H9 (cell line): Measurements from ENCODE around the gene MYDGF. TPM values are rescaled to one million over a fixed set of nuclear protein-coding genes. Genes with fewer than 3 reads are reported as not detected.

Experiments
- DNase-seq: peaks from one replicate; pipeline ENCODE4 v3.0.0-alpha.2; 2017
- H2AFZ ChIP-seq: one replicate; pipeline ENCODE4 v1.6.1; 2013; ENCODE audit warnings: mild to moderate bottlenecking, low read length, control low read depth, moderate library complexity
- H2AK5ac ChIP-seq: 2 replicates; pipeline ENCODE4 v1.6.1; 2013; ENCODE audit warnings: low read length, control low read depth, mixed read lengths; ENCODE audit not compliant: insufficient read length
- H2BK120ac ChIP-seq: one replicate; pipeline ENCODE4 v1.6.1; 2013; ENCODE audit warnings: low read depth, mild to moderate bottlenecking, low read length, control low read depth, inconsistent platforms; ENCODE audit not compliant: poor library complexity, severe bottlenecking
- H2BK12ac ChIP-seq: 2 replicates; pipeline ENCODE4 v1.6.1; 2013; ENCODE audit warnings: low read length, control low read depth, mixed read lengths, low read depth; ENCODE audit not compliant: insufficient read length
- H2BK15ac ChIP-seq: 2 replicates; pipeline ENCODE4 v1.6.1; 2013; ENCODE audit warnings: low read depth, low read length, control low read depth
- H2BK20ac ChIP-seq: one replicate; pipeline ENCODE4 v1.6.1; 2013; ENCODE audit warnings: low read depth, mild to moderate bottlenecking, low read length, control low read depth, inconsistent platforms; ENCODE audit not compliant: poor library complexity, severe bottlenecking
- H2BK5ac ChIP-seq: 2 replicates; pipeline ENCODE4 v1.6.1; 2013; ENCODE audit warnings: low read length, control low read depth, mixed read lengths; ENCODE audit not compliant: insufficient read length
- H3K14ac ChIP-seq: 2 replicates; pipeline ENCODE4 v1.6.1; 2013; ENCODE audit warnings: low read length, control low read depth; ENCODE audit not compliant: insufficient read depth
- H3K18ac ChIP-seq: 2 replicates; pipeline ENCODE4 v1.6.1; 2013; ENCODE audit warnings: low read depth, mild to moderate bottlenecking, mixed read lengths, low read length, control low read depth; ENCODE audit not compliant: insufficient read length
- H3K23ac ChIP-seq: 2 replicates; pipeline ENCODE4 v1.6.1; 2013; ENCODE audit warnings: low read length, control low read depth, mixed read lengths, low read depth; ENCODE audit not compliant: insufficient read length
- H3K23me2 ChIP-seq: 2 replicates; pipeline ENCODE4 v1.6.1; 2013; ENCODE audit warnings: low read depth, mild to moderate bottlenecking, mixed read lengths, low read length, control low read depth; ENCODE audit not compliant: insufficient read length, poor library complexity, severe bottlenecking
- H3K27ac ChIP-seq: 2 replicates; pipeline ENCODE4 v1.5.1; 2013; ENCODE audit warnings: low read length, control low read depth, mixed read lengths, low read depth; ENCODE audit not compliant: insufficient read length
- H3K27me3 ChIP-seq: 2 replicates; pipeline ENCODE4 v1.6.1; 2013; ENCODE audit warnings: low read length, control low read depth, inconsistent platforms; ENCODE audit not compliant: insufficient read depth
- H3K4ac ChIP-seq: 2 replicates; pipeline ENCODE4 v1.6.1; 2013; ENCODE audit warnings: low read depth, mild to moderate bottlenecking, control low read depth, inconsistent platforms, low read length, moderate library complexity
- H3K4me1 ChIP-seq: 2 replicates; pipeline ENCODE4 v1.6.1; 2013; ENCODE audit warnings: low read length, control low read depth, inconsistent platforms; ENCODE audit not compliant: insufficient read depth
- H3K4me2 ChIP-seq: 2 replicates; pipeline ENCODE4 v1.6.1; 2013; ENCODE audit warnings: low read length, control low read depth, mixed read lengths; ENCODE audit not compliant: insufficient read length, insufficient read depth
- H3K56ac ChIP-seq: 2 replicates; pipeline ENCODE4 v1.6.1; 2013; ENCODE audit warnings: low read depth, mild to moderate bottlenecking, mixed read lengths, low read length, control low read depth; ENCODE audit not compliant: insufficient read length
- H3K79me1 ChIP-seq: 2 replicates; pipeline ENCODE4 v1.6.1; 2013; ENCODE audit warnings: low read depth, mild to moderate bottlenecking, moderate library complexity, low read length, control low read depth, inconsistent platforms; ENCODE audit not compliant: insufficient read depth, poor library complexity, severe bottlenecking
- H3K79me2 ChIP-seq: 2 replicates; pipeline ENCODE4 v1.6.1; 2013; ENCODE audit warnings: low read length, control low read depth, inconsistent platforms; ENCODE audit not compliant: insufficient read depth
- H3K9ac ChIP-seq: 2 replicates; pipeline ENCODE4 v1.6.1; 2013; ENCODE audit warnings: low read length, control low read depth, mixed read lengths; ENCODE audit not compliant: insufficient read length; ENCODE audit errors: extremely low read depth
- H3K9me3 ChIP-seq: one replicate; pipeline ENCODE4 v1.6.1; 2013; ENCODE audit warnings: low read depth, low read length, inconsistent platforms; ENCODE audit not compliant: control insufficient read depth
- H3T11ph ChIP-seq: one replicate; pipeline ENCODE4 v1.6.1; 2013; ENCODE audit warnings: mild to moderate bottlenecking, low read length, control low read depth, inconsistent platforms
- H4K20me1 ChIP-seq: one replicate; pipeline ENCODE4 v1.6.1; 2013; ENCODE audit not compliant: control insufficient read depth, insufficient read length, insufficient read depth
- H4K5ac ChIP-seq: 2 replicates; pipeline ENCODE4 v1.6.1; 2013; ENCODE audit warnings: low read depth, mild to moderate bottlenecking, mixed read lengths, low read length, control low read depth; ENCODE audit not compliant: insufficient read length
- H4K8ac ChIP-seq: replicated peaks from 2 replicates; pipeline ENCODE4 v1.6.1; 2013; ENCODE audit warnings: low read length, control low read depth, mixed read lengths, low read depth; ENCODE audit not compliant: insufficient read length
- H4K91ac ChIP-seq: 2 replicates; pipeline ENCODE4 v1.6.1; 2013; ENCODE audit warnings: low read depth, mild to moderate bottlenecking, moderate library complexity, mixed read lengths, low read length, control low read depth; ENCODE audit not compliant: insufficient read length
- H3K27ac Mint-ChIP-seq, 3 experiments: 2 replicates in 2 of 3; 3 replicates in 1 of 3; pipeline ENCODE4 v1.8.0; 2020 to 2021; ENCODE audit warnings: mixed read lengths in 3 of 3, mild to moderate bottlenecking in 1 of 3, moderate library complexity in 1 of 3
- H3K27me3 Mint-ChIP-seq: 2 replicates; pipeline ENCODE4 v1.8.0; 2021; ENCODE audit warnings: low read depth, mild to moderate bottlenecking, moderate library complexity, mixed read lengths
- H3K36me3 Mint-ChIP-seq, 3 experiments: 2 replicates in 2 of 3; 3 replicates in 1 of 3; pipeline ENCODE4 v1.8.0; 2020 to 2021; ENCODE audit warnings: low read depth in 3 of 3, mixed read lengths in 3 of 3; ENCODE audit not compliant: insufficient read depth in 1 of 3
- H3K4me1 Mint-ChIP-seq, 2 experiments: 2 replicates each; pipeline ENCODE4 v1.8.0; 2020; ENCODE audit warnings: mixed read lengths in 2 of 2
- H3K4me3 Mint-ChIP-seq, 2 experiments: 2 replicates in 1 of 2; 3 replicates in 1 of 2; pipeline ENCODE4 v1.8.0; 2020 to 2021; ENCODE audit warnings: mild to moderate bottlenecking in 2 of 2, mixed read lengths in 2 of 2, moderate library complexity in 1 of 2
- H3K9me3 Mint-ChIP-seq, 2 experiments: 2 replicates in 1 of 2; 3 replicates in 1 of 2; pipeline ENCODE4 v1.8.0; 2020; ENCODE audit warnings: mild to moderate bottlenecking in 2 of 2, mixed read lengths in 2 of 2, moderate library complexity in 1 of 2
- WGBS: extraction: QIAGEN DNeasy Blood & Tissue Kit; methylation state at CpG from one replicate; pipeline ENCODE4 v1.1.7; 2013; ENCODE audit warnings: missing lambda C conversion rate, low lambda C conversion rate, mixed read lengths; ENCODE audit not compliant: insufficient read length; ENCODE audit errors: extremely low coverage; 5-methylcytosine and 5-hydroxymethylcytosine counted together
- total RNA-seq: library from RNA; stranded (reverse); gene quantifications from 2 replicates; pipeline ENCODE4 v1.2.1, GENCODE V29; 2021
- TF ChIP-seq, protein P1 (sequence below): fragments of 200-600 bp; sonication (generic); conservative IDR thresholded peaks from 3 replicates; pipeline ENCODE4 v1.8.0; 2021; ENCODE audit warnings: antibody characterized with exemption, mild to moderate bottlenecking

MYDGF gene
- total RNA-seq, 1 experiment from 2014 or later, result 43.4 TPM

DNA sequence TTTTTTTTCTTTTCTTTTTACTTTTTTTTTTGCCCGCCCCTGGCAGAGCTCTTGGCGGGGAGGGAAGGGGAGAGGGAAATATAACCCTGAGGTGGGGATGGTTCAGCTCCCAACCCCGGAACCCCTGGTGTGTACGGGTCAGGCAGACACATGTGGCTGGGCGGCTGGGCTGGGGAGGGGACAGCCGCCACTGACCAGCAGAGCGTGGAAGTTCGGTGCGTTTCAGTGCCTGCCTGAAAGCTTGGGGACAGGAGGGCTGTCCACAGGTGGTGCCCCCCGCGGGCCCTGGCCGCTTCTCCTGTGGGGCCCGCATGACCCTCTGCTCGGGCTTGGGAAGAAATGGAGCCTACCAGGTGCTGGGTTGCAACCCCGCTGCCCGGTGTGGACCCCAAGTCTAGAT lies 5.2 kb upstream of the MYDGF start:
- no peak overlapping the region for H3K4me3 Mint-ChIP-seq
- TF ChIP-seq, protein P1, sequence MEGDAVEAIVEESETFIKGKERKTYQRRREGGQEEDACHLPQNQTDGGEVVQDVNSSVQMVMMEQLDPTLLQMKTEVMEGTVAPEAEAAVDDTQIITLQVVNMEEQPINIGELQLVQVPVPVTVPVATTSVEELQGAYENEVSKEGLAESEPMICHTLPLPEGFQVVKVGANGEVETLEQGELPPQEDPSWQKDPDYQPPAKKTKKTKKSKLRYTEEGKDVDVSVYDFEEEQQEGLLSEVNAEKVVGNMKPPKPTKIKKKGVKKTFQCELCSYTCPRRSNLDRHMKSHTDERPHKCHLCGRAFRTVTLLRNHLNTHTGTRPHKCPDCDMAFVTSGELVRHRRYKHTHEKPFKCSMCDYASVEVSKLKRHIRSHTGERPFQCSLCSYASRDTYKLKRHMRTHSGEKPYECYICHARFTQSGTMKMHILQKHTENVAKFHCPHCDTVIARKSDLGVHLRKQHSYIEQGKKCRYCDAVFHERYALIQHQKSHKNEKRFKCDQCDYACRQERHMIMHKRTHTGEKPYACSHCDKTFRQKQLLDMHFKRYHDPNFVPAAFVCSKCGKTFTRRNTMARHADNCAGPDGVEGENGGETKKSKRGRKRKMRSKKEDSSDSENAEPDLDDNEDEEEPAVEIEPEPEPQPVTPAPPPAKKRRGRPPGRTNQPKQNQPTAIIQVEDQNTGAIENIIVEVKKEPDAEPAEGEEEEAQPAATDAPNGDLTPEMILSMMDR, result no peak

More for the DNA sequence above, 5.2 kb upstream of the MYDGF start:
- H2BK20ac ChIP-seq, result no peak overlapping the region
- no peak overlapping the region for H2BK15ac ChIP-seq
- H3K27ac ChIP-seq, result no peak overlapping the region
- H3K27me3 ChIP-seq, result no peaks in the 10 kb centered on the region
- no peak overlapping the region for H2BK5ac ChIP-seq
- H3K4ac ChIP-seq, result no peak overlapping the region
- no peak overlapping the region for H2BK12ac ChIP-seq
- no peak overlapping the region for H3K4me2 ChIP-seq
- no peaks in the 10 kb centered on the region for H3K9me3 ChIP-seq
- no peaks in the 10 kb centered on the region for H4K20me1 ChIP-seq
- Mint-ChIP-seq H3K36me3 (peaks cover 3 to 13% (median 4%) of the 10 kb centered on the region in 3 experiments; a peak in 5 of 7 replicates), H3K27ac (no peak overlapping the region), H3K27me3 (no peaks in the 10 kb centered on the region), H3K4me1 (peaks cover 5 to 24% of the 10 kb centered on the region in 2 experiments), H3K9me3 (no peaks in the 10 kb centered on the region)
- H3K14ac ChIP-seq, result no peak overlapping the region
- H3K79me2 ChIP-seq, result no peaks in the 10 kb centered on the region
- H2AFZ ChIP-seq, result no peak overlapping the region
- H3T11ph ChIP-seq, result no peak overlapping the region
- peaks cover 3% of the 10 kb centered on the region; the same call in 1 of the 2 replicates for H3K4me1 ChIP-seq
- no peak overlapping the region for H3K18ac ChIP-seq
- H4K5ac ChIP-seq, result no peak overlapping the region
- H4K91ac ChIP-seq, result no peak overlapping the region
- H2BK120ac ChIP-seq, result no peak overlapping the region
- no CpG with 5 or more reads among the region's 16 CpGs for WGBS
- H3K23me2 ChIP-seq, result peaks cover 2% of the 10 kb centered on the region
- no peak overlapping the region for H3K9ac ChIP-seq
- H3K23ac ChIP-seq, result no peak overlapping the region
- no peaks in the 10 kb centered on the region for H3K79me1 ChIP-seq
- no peak overlapping the region for H4K8ac ChIP-seq
- no peak overlapping the region for H3K56ac ChIP-seq
- no peak overlapping the region for H2AK5ac ChIP-seq
- DNase-seq, result no peak
